ENCODE data around the gene THADA.
"Not testable (repeated sequence)": the region's sequence is repeated elsewhere in the genome, so short reads cannot be mapped to it uniquely, and the experiment has no call there.

THADA gene

DNA sequence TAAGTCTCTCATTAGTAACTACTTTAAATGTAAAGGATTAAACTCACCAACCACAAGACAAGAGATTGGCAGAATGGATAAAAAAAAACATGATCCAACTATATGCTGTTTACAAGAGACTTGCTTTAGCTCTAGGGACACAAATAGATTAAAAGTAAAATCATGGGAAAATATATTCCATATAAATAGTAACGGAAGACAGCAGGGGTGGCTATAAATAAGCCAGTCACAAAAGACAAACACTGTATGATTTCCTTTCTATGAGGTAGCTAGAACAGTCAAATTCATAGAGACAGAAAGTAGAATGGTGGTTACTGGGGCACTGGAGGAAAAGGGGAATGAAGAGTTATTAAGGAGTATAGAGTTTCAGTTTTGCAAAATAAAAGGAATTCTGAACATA, 145.2 kb downstream of the THADA start:
- peaks cover 21% of the 10 kb centered on the region for H3K9me3 Mint-ChIP-seq
- DNase-seq: no peak
- H3K4me1 Mint-ChIP-seq: peaks cover 51% of the 10 kb centered on the region
- no peak overlapping the region for H3K4me3 Mint-ChIP-seq
- H3K27me3 Mint-ChIP-seq (ENCODE audit: low read depth, poor library complexity): no peaks in the 10 kb centered on the region
- peaks cover 41% of the 10 kb centered on the region for H3K36me3 Mint-ChIP-seq (ENCODE audit: low read depth)
- no peak overlapping the region for H3K27ac Mint-ChIP-seq
- TF ChIP-seq, protein P1, sequence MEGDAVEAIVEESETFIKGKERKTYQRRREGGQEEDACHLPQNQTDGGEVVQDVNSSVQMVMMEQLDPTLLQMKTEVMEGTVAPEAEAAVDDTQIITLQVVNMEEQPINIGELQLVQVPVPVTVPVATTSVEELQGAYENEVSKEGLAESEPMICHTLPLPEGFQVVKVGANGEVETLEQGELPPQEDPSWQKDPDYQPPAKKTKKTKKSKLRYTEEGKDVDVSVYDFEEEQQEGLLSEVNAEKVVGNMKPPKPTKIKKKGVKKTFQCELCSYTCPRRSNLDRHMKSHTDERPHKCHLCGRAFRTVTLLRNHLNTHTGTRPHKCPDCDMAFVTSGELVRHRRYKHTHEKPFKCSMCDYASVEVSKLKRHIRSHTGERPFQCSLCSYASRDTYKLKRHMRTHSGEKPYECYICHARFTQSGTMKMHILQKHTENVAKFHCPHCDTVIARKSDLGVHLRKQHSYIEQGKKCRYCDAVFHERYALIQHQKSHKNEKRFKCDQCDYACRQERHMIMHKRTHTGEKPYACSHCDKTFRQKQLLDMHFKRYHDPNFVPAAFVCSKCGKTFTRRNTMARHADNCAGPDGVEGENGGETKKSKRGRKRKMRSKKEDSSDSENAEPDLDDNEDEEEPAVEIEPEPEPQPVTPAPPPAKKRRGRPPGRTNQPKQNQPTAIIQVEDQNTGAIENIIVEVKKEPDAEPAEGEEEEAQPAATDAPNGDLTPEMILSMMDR (IDR thresholded peaks at IDR 0.05): no peak

DNA sequence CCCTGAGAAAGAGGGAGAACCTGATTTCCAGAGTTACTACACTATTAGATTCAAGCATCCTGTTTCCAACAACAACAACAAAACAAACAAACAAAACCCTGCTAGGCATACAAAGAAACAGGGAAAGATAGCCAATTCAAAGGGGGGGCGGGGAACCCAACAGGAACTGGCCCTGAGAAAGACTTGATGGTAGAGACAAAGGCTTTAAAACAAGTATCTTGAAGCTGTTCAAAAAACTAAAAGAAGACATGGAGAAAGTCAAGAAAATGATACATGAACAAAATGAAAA, 147.1 kb downstream of the THADA start:
- H3K9me3 Mint-ChIP-seq: peaks cover 21% of the 10 kb centered on the region
- DNase-seq: no peak
- H3K4me3 Mint-ChIP-seq: no peak overlapping the region
- H3K36me3 Mint-ChIP-seq (ENCODE audit: low read depth): peaks cover 41% of the 10 kb centered on the region
- TF ChIP-seq, protein P1 (IDR thresholded peaks at IDR 0.05): no peak
- peaks cover 58% of the 10 kb centered on the region for H3K4me1 Mint-ChIP-seq
- no peak overlapping the region for H3K27ac Mint-ChIP-seq
- no peaks in the 10 kb centered on the region for H3K27me3 Mint-ChIP-seq (ENCODE audit: low read depth, poor library complexity)

DNA sequence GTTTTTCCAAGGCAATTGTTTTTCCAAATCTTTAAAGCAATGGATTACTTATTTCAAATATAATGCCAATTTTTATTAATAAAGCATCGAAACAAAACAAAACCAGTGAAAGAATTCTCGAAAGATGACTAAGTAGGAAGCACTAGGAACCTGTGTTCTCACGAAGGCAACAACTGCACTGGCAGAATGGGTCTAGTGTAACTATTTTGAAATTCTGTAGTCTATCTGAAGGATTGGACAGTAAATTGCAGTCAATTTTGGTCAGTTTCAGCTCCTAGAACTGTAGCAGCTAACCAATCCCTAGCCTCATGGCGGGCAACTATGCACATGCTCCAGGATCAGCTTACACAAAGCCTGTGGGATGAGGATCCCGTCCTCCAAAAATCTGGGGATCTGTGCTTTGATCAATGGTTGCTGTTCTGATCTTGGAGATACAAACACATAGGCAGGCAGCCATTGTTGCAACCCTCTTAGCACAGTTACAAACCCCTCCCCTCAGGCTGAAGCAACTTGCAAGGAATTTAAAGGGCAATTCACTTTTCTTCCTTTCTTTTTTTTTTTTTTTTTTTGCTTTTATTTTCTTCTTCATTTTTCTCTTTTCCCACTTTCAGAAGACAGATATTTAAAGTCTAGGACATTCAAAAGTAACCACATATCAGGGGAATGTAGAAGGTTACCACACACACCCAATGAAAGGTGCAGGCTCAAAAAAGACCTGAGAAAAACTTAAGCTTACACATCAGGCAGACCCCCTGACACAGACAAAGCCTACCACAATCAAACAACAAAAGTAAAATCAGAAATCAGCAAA, 147.6 kb downstream of the THADA start:
- H3K9me3 Mint-ChIP-seq: peaks cover 21% of the 10 kb centered on the region
- DNase-seq: no peak

DNA sequence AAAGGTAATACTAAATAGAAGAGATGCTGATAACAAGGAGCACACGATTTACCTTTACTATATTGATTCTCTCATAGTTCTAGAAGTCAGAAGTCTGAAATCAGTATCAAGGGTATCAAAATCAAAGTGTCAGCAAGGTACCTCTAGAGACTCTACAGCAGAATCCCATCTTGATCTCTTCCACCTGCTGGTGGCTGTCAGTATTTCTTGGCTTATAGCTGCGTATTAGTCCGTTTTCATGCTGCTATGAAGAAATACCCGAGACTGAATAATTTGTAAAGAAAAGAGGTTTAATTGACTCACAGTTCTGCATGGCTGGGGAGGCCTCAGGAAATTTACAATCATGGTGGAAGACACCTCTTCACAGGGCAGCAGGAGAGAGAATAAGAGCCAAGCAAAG, 149.1 kb downstream of the THADA start:
- H3K4me3 Mint-ChIP-seq; DNase-seq; H3K27ac Mint-ChIP-seq; H3K27me3 Mint-ChIP-seq (ENCODE audit: low read depth, poor library complexity): not testable (repeated sequence)
- H3K36me3 Mint-ChIP-seq (ENCODE audit: low read depth): peaks cover 45% of the 10 kb centered on the region
- H3K9me3 Mint-ChIP-seq: peaks cover 21% of the 10 kb centered on the region
- H3K4me1 Mint-ChIP-seq: peaks cover 43% of the 10 kb centered on the region

More for the DNA sequence above, 147.6 kb downstream of the THADA start:
- Mint-ChIP-seq H3K27ac (no peak overlapping the region), H3K4me1 (peaks cover 53% of the 10 kb centered on the region), H3K4me3 (no peak overlapping the region), H3K27me3 (ENCODE audit: low read depth, poor library complexity) (no peaks in the 10 kb centered on the region), H3K36me3 (ENCODE audit: low read depth) (peaks cover 41% of the 10 kb centered on the region)
- TF ChIP-seq, protein P1 (IDR thresholded peaks at IDR 0.05): no peak

DNA sequence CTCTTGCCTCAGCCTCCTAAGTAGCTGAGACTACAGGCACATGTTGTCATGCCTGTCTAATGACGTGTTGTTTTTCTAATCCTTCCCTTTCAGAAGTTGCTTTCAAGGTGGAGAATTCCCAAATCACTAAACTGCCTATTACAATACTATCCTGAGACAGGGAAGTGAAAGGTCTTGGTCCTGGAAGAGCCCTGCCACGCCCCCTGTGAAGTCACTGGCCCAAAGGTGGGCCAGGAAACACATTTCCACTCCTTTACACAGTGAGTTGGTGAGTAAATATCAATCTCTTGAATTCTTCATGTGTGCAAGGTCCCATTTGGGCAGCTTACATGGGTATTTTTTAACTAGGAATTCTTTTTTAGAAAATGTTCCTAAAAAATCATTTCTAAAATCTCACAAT, 150.1 kb downstream of the THADA start:
- Mint-ChIP-seq H3K9me3 (peaks cover 21% of the 10 kb centered on the region), H3K27ac (peak overlapping the region; percentile 88), H3K4me3 (no peak overlapping the region), H3K36me3 (ENCODE audit: low read depth) (peaks cover 42% of the 10 kb centered on the region), H3K27me3 (ENCODE audit: low read depth, poor library complexity) (no peaks in the 10 kb centered on the region), H3K4me1 (peaks cover 36% of the 10 kb centered on the region)
- DNase-seq: no peak
- TF ChIP-seq, protein P1 (IDR thresholded peaks at IDR 0.05): no peak

DNA sequence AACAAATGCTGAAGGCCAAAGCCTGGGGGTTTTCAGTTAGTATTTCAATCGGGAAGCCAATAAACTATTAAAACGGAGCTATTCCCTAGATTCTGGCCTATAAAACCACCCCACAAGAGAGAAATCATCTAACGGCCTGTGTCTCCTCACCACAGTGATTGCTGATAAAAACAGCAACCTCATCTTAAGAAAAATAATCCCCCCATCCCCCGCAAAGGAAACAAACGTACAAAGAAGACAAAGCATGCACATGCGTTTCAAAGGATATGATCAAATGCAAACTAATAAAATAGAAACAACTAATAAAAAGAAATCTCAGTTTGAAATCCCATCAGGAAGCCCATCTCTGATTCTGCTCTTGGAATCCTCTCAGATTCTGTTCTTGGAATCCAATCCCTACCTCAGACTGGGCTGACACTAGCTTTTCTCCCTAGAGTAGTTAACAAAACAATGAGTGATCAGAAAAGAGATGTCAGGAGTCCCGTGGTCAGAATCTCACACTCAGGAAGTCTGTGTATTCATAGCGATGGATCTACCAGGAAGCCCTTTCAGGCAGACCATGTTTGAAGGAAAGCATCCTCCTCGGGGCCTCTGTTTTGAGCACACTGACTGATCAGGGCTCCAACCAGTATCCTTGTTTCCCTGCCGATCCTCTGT, 150.7 kb downstream of the THADA start:
- no peak for DNase-seq
- Mint-ChIP-seq H3K27me3 (ENCODE audit: low read depth, poor library complexity) (no peaks in the 10 kb centered on the region), H3K9me3 (peaks cover 16% of the 10 kb centered on the region), H3K27ac (peak overlapping the region; percentile 88), H3K36me3 (ENCODE audit: low read depth) (peaks cover 35% of the 10 kb centered on the region), H3K4me1 (peaks cover 36% of the 10 kb centered on the region), H3K4me3 (no peak overlapping the region)
- TF ChIP-seq, protein P1 (IDR thresholded peaks at IDR 0.05): no peak
